K562 (cell line): ENCODE measurements around the gene PDE4D. TPM values are rescaled to one million over a fixed set of nuclear protein-coding genes. Genes with fewer than 3 reads are reported as not detected.

ENCODE experiments used
- ATAC-seq: fragments of 200-7000 bp; cut with Tn5 transposase; 3 replicates; pipeline ENCODE4 v1.9.1; 2020; ENCODE audit warnings: moderate library complexity
- BruUV-seq: library from RNA; stranded (reverse); fragments of 400-500 nt; replicated peaks from 2 replicates; lab custom pipeline; 2021; lab: Mats Ljungman, UMichigan
- CTCF ChIA-PET: fragments of 300-600 bp; formaldehyde crosslinking; extraction: SDS; loops from one replicate; lab custom pipeline; 2021; ENCODE audit warnings: low intra/inter-chr PET ratio; lab: Yijun Ruan, JAX
- POLR2A ChIA-PET: fragments of 300-600, 350-650 bp; sonication (Branson Sonifier 250); formaldehyde crosslinking; extraction: SDS; loops from one replicate; lab custom pipeline; 2021; ENCODE audit warnings: antibody characterized with exemption, inconsistent platforms; lab: Yijun Ruan, JAX
- DNase-seq, 4 experiments: peaks; one replicate each; pipeline versions ENCODE4 v3.0.0 to v3.0.0-alpha.2; 2011 to 2018; ENCODE audit warnings: low spot score in 3 of 4, mixed read lengths in 3 of 4; ENCODE audit errors: extremely low read depth in 1 of 4
- FAIRE-seq: peaks from 2 replicates; lab custom pipeline; 2011; peaks lifted over from hg19 to GRCh38; lab: Jason Lieb, UNC
- H2AFZ ChIP-seq: 2 replicates; pipeline ENCODE4 v1.6.0; 2011; ENCODE audit warnings: low read depth, low read length, control low read depth, inconsistent platforms
- H3K27ac ChIP-seq: fragments of 200-600 bp; 3 replicates; pipeline ENCODE4 v1.8.0; 2011; ENCODE audit warnings: low read depth, mild to moderate bottlenecking, control low read depth, inconsistent platforms, low read length, moderate library complexity, mixed read lengths; ENCODE audit errors: extremely low read depth
- H3K27me3 ChIP-seq, 2 experiments: fragments of 300-600 bp in 1 of 2; 2 replicates in 1 of 2; 3 replicates in 1 of 2; pipeline versions ENCODE4 v1.6.0 to v1.8.0; 2011; ENCODE audit warnings: inconsistent platforms in 2 of 2, low read length in 2 of 2, mild to moderate bottlenecking in 1 of 2, mixed read lengths in 1 of 2, moderate library complexity in 1 of 2; ENCODE audit not compliant: control insufficient read depth in 2 of 2, insufficient read depth in 2 of 2
- H3K36me3 ChIP-seq: fragments of 300-600 bp; 3 replicates; pipeline ENCODE4 v1.8.0; 2011; ENCODE audit warnings: mild to moderate bottlenecking, low read length, inconsistent platforms; ENCODE audit not compliant: control insufficient read depth, insufficient read depth
- H3K4me1 ChIP-seq, 2 experiments: fragments of 200-600 bp in 1 of 2; replicated peaks in 1 of 2; 2 replicates in 1 of 2; 3 replicates in 1 of 2; pipeline versions ENCODE4 v1.5.1 to v1.8.0; 2011; ENCODE audit warnings: inconsistent platforms in 2 of 2, low read length in 2 of 2, mild to moderate bottlenecking in 1 of 2, mixed read lengths in 1 of 2, moderate library complexity in 1 of 2; ENCODE audit not compliant: control insufficient read depth in 2 of 2, insufficient read depth in 2 of 2
- H3K4me2 ChIP-seq: 2 replicates; pipeline ENCODE4 v1.6.1; 2011; ENCODE audit warnings: low read length, control low read depth, inconsistent platforms, mixed read lengths; ENCODE audit not compliant: insufficient read depth
- H3K4me3 ChIP-seq: fragments of 200-600 bp; sonication (generic), shearing (Covaris generic); 2 replicates; pipeline ENCODE4 v1.5.1; 2016; ENCODE audit warnings: control low read depth, inconsistent platforms
- H3K79me2 ChIP-seq: fragments of 200-600 bp; 3 replicates; pipeline ENCODE4 v1.8.0; 2011; ENCODE audit warnings: low read length, inconsistent platforms; ENCODE audit not compliant: control insufficient read depth, insufficient read depth
- H3K9ac ChIP-seq, 2 experiments: 2 replicates each; pipeline versions ENCODE4 v1.6.0 to v1.6.1; 2011; ENCODE audit warnings: low read depth in 2 of 2, low read length in 2 of 2, control low read depth in 1 of 2, inconsistent platforms in 1 of 2, mild to moderate bottlenecking in 1 of 2, mixed read lengths in 1 of 2; ENCODE audit not compliant: insufficient read depth in 1 of 2
- H3K9me1 ChIP-seq: one replicate; pipeline ENCODE4 v1.6.0; 2011; ENCODE audit warnings: inconsistent platforms, mild to moderate bottlenecking, low read length, moderate library complexity; ENCODE audit not compliant: control insufficient read depth, insufficient read depth
- H3K9me3 ChIP-seq: replicated peaks from 2 replicates; pipeline ENCODE4 v1.5.1; 2011; ENCODE audit warnings: low read depth, low read length, inconsistent platforms; ENCODE audit not compliant: control insufficient read depth, insufficient read depth
- H4K20me1 ChIP-seq: replicated peaks from 2 replicates; pipeline ENCODE4 v1.6.1; 2011; ENCODE audit warnings: low read length, inconsistent platforms, mixed read lengths; ENCODE audit not compliant: control insufficient read depth, insufficient read depth
- ATF3 ChIP-seq, 2 experiments: fragments of 450-650 bp in 1 of 2; sonication (generic) in 1 of 2; formaldehyde crosslinking in 1 of 2; IDR thresholded peaks in 1 of 2; conservative IDR thresholded peaks in 1 of 2; 2 replicates each; pipeline versions ENCODE4 v1.6.1 to v1.8.1; 2016 to 2023; ENCODE audit warnings: mild to moderate bottlenecking in 2 of 2, moderate library complexity in 2 of 2, inconsistent platforms in 1 of 2, missing genetic modification reagents in 1 of 2
- PYGO2 ChIP-seq: fragments of 450-650 bp; IDR thresholded peaks from 2 replicates; pipeline ENCODE4 v1.6.1; 2016; ENCODE audit warnings: mild to moderate bottlenecking, missing genetic modification characterization, moderate library complexity, missing compliant biosample characterization
- TRIM25 ChIP-seq: fragments of 450-650 bp; IDR thresholded peaks from 2 replicates; pipeline ENCODE4 v1.7.0; 2016; ENCODE audit warnings: borderline replicate concordance
- TRIM28 ChIP-seq: fragments of 450-650 bp; IDR thresholded peaks from 2 replicates; pipeline ENCODE4 v1.6.1; 2017
- ZMIZ1 ChIP-seq, 2 experiments: fragments of 150-350 bp in 1 of 2; IDR thresholded peaks; 2 replicates each; pipeline ENCODE4 v1.6.1; 2012 to 2016; ENCODE audit warnings: low read depth in 2 of 2, low read length in 2 of 2, mild to moderate bottlenecking in 1 of 2, moderate library complexity in 1 of 2
- ZNF277 ChIP-seq: fragments of 250-450 bp; sonication (Bioruptor Pico); IDR thresholded peaks from 2 replicates; pipeline ENCODE4 v1.8.0; 2022; ENCODE audit warnings: inconsistent platforms, mild to moderate bottlenecking, moderate library complexity, borderline replicate concordance
- ZNF766 ChIP-seq: fragments of 200-800 bp; sonication (Bioruptor generic); conservative IDR thresholded peaks from 2 replicates; pipeline ENCODE4 v1.6.1; 2016; ENCODE audit warnings: missing genetic modification characterization, missing compliant biosample characterization
- in situ Hi-C: fragments of 300-500 bp; cut with MboI; formaldehyde crosslinking; loops from 4 replicates; pipeline ENCODE4 v1.15.0; 2018; ENCODE audit warnings: inconsistent platforms, mixed read lengths
- intact Hi-C: fragments of 100-400 bp; cut with micrococcal nuclease; formaldehyde crosslinking; loops from 2 replicates; pipeline ENCODE4 v1.14.2; 2022
- polyA plus RNA-seq, 8 experiments: library from polyadenylated mRNA; depleted of rRNA in 4 of 8; stranded (reverse) in 5 of 8; unstranded in 3 of 8; fragments of >200 nt; fragmentation: Nextera tagmentation in 2 of 8; fragmentation: Illumina TruSeq in 1 of 8; extraction: Ambion mirVana in 2 of 8; extraction: Trizol in 1 of 8; gene quantifications; 2 replicates each; pipeline versions ENCODE4 v1.2.1 to v1.2.3, GENCODE V29; 2011 to 2014; ENCODE audit warnings: inconsistent platforms in 1 of 8, missing spikeins in 1 of 8
- total RNA-seq, 7 experiments: library from RNA; depleted of rRNA in 6 of 7; stranded (reverse); fragments of >200 nt in 6 of 7; fragmentation: Illumina TruSeq in 2 of 7; extraction: Trizol in 2 of 7; gene quantifications; 2 replicates each; pipeline versions ENCODE4 v1.2.1 to v1.2.3, GENCODE V29; 2011 to 2021; ENCODE audit warnings: low replicate concordance in 1 of 7

PDE4D gene
- total and polyA plus RNA-seq, 9 of the 15 experiments (the other 6 are each of a cell fraction or from before 2014, with no cell fraction given) = 0.04 to 0.46 (median 0.13) TPM

GRCh38 chr5:59506285-59506877 lies 387.1 kb downstream of the PDE4D start (continued):
- no peak for TF ChIP-seq ZMIZ1 (IDR thresholded peaks at IDR 0.05; ENCODE audit: low read depth in 2 of 2, low read length in 2 of 2)
- TF ChIP-seq TRIM25 = no peak
- TF ChIP-seq PYGO2 (tag) = no peak

- Histone ChIP-seq H3K4me3 (no peak overlapping the region), H3K36me3 (no peaks in the 10 kb centered on the region), H3K9me3 (no peaks in the 10 kb centered on the region), H3K4me2 (no peak overlapping the region), H3K79me2 (no peaks in the 10 kb centered on the region), H2AFZ (no peak overlapping the region)
- in situ Hi-C loops = no loop called here
- POLR2A ChIA-PET = no interaction called here
- BruUV-seq = no TSS peak
- FAIRE-seq (no peak), DNase-seq (no peak)
- TF ChIP-seq ZNF766 (CRISPR knock-in tag) = no peak
- no peak for TF ChIP-seq TRIM28
- TF ChIP-seq ATF3 (IDR thresholded peaks at IDR 0.05) = no peak
- TF ChIP-seq ATF3 (CRISPR knock-in tag; conservative IDR thresholded peaks at IDR 0.05) = no peak
- no peak for TF ChIP-seq ZNF277
- TF ChIP-seq, all 486 proteins: peak for 0
- Histone ChIP-seq H3K9me1 (no peaks in the 10 kb centered on the region), H3K9ac (no peak overlapping the region), H3K27me3 (no peaks in the 10 kb centered on the region), H3K4me1 (no peaks in the 10 kb centered on the region), H3K27ac (no peak overlapping the region), H4K20me1 (no peaks in the 10 kb centered on the region)
- intact Hi-C loops = no loop called here
- ATAC-seq = no peak
- CTCF ChIA-PET = no interaction called here
Measured at GRCh38 chr5:59504043-59504442, 389.5 kb downstream of the PDE4D start.
